ENCODE measurements around the gene CNTN6. TPM values are rescaled to one million over a fixed set of nuclear protein-coding genes. Genes with fewer than 3 reads are reported as not detected.

Gene CNTN6
- total and polyA plus RNA-seq, 12 donors, result 2.4 to 14.9 (median 8.6) TPM

GRCh38 chr3:1131166-1131565 is 38.3 kb downstream of the CNTN6 start:
- no peak for TF ChIP-seq CTCF (IDR thresholded peaks at IDR 0.05)
- TF ChIP-seq POLR2A (IDR thresholded peaks at IDR 0.05), result no peak
- 74 to 88% (median 78%) methylated on average over 1 of the region's 1 CpG for WGBS, 4 donors
- H3K9me3 ChIP-seq (replicated peaks in 1 of 3), result no peaks in the 10 kb centered on the region
- no peak overlapping the region for H3K4me3 ChIP-seq
- H3K27me3 ChIP-seq, result no peaks in the 10 kb centered on the region
- intact Hi-C loops (cut with DNase I), result no loop called here
- no peak overlapping the region for H3K27ac ChIP-seq
- no peaks in the 10 kb centered on the region for H3K4me1 ChIP-seq (replicated peaks in 1 of 2)
- H3K36me3 ChIP-seq (replicated peaks in 1 of 2), result no peaks in the 10 kb centered on the region
- DNase-seq, result no peak

- no peak overlapping the region for H3K27ac ChIP-seq
- no peaks in the 10 kb centered on the region for H3K4me1 ChIP-seq (replicated peaks in 1 of 2)
- no peaks in the 10 kb centered on the region for H3K9me3 ChIP-seq (replicated peaks in 1 of 3)
- TF ChIP-seq CTCF (IDR thresholded peaks at IDR 0.05), result no peak
- TF ChIP-seq POLR2A (IDR thresholded peaks at IDR 0.05), result no peak
- no peaks in the 10 kb centered on the region for H3K36me3 ChIP-seq (replicated peaks in 1 of 2)
- DNase-seq, result no peak
- H3K27me3 ChIP-seq, result no peaks in the 10 kb centered on the region
- WGBS, 4 donors, result 50 to 75% (median 73%) methylated on average over 2 of the region's 2 CpGs
- intact Hi-C loops (cut with DNase I), result no loop called here
- no peak overlapping the region for H3K4me3 ChIP-seq
These were observed 42.4 kb downstream of the CNTN6 start for GRCh38 chr3:1135194-1135593.

- WGBS, 4 donors, result 79 to 88% (median 84%) methylated on average over 2 of the region's 2 CpGs
- DNase-seq, result no peak
- H3K36me3 ChIP-seq (replicated peaks in 1 of 2), result no peaks in the 10 kb centered on the region
- no peak overlapping the region for H3K4me3 ChIP-seq
- H3K27me3 ChIP-seq, result no peaks in the 10 kb centered on the region
- TF ChIP-seq CTCF (IDR thresholded peaks at IDR 0.05) (no peak), POLR2A (IDR thresholded peaks at IDR 0.05) (no peak)
- no peaks in the 10 kb centered on the region for H3K9me3 ChIP-seq (replicated peaks in 1 of 3)
- no peaks in the 10 kb centered on the region for H3K4me1 ChIP-seq (replicated peaks in 1 of 2)
- intact Hi-C loops (cut with DNase I), result no loop called here
- no peak overlapping the region for H3K27ac ChIP-seq
These were observed 45.2 kb downstream of the CNTN6 start for GRCh38 chr3:1138036-1138435.

GRCh38 chr3:1139071-1139470 is 46.2 kb downstream of the CNTN6 start:
- Histone ChIP-seq H3K27me3 (no peaks in the 10 kb centered on the region), H3K36me3 (replicated peaks in 1 of 2) (no peaks in the 10 kb centered on the region), H3K4me3 (no peak overlapping the region), H3K27ac (no peak overlapping the region), H3K9me3 (replicated peaks in 1 of 3) (no peaks in the 10 kb centered on the region), H3K4me1 (replicated peaks in 1 of 2) (no peaks in the 10 kb centered on the region)
- no peak for DNase-seq
- intact Hi-C loops (cut with DNase I), result no loop called here
- TF ChIP-seq POLR2A (IDR thresholded peaks at IDR 0.05), result no peak
- no peak for TF ChIP-seq CTCF (IDR thresholded peaks at IDR 0.05)
- WGBS, 4 donors, result 0 to 71% (median 56%) methylated on average over 1 of the region's 1 CpG

Measured in adrenal gland (tissue), 12 donors.